GM12878 (cell line): ENCODE measurements around the gene DHPS. TPM values are rescaled to one million over a fixed set of nuclear protein-coding genes. Genes with fewer than 3 reads are reported as not detected.

Experiments used
- ATAC-seq: fragments of 200-7000 bp; cut with Tn5 transposase; 3 replicates; pipeline ENCODE4 v1.9.1; 2020; ENCODE audit warnings: mild to moderate bottlenecking, moderate library complexity
- BruUV-seq: library from RNA; stranded (reverse); fragments of 400-500 nt; replicated peaks from 2 replicates; lab custom pipeline; 2021; lab: Mats Ljungman, UMichigan
- CTCF ChIA-PET: fragments of 300-600 bp; sonication (Branson Sonifier 250); formaldehyde crosslinking; extraction: SDS; loops from one replicate; lab custom pipeline; 2021; ENCODE audit warnings: inconsistent platforms; lab: Yijun Ruan, JAX
- POLR2A ChIA-PET: fragments of 350-600 bp; formaldehyde crosslinking; extraction: SDS; loops from one replicate; lab custom pipeline; 2021; ENCODE audit warnings: inconsistent platforms; lab: Charles Lee
- RAD21 ChIA-PET: fragments of 300-600 bp; sonication (Branson Sonifier 250); formaldehyde crosslinking; loops from one replicate; lab custom pipeline; 2023; ENCODE audit warnings: antibody characterized with exemption; ENCODE audit not compliant: unreplicated experiment; lab: Charles Lee
- SMC1A ChIA-PET: fragments of 300-600 bp; sonication (Branson Sonifier 250); formaldehyde crosslinking; loops from one replicate; lab custom pipeline; 2023; ENCODE audit not compliant: unreplicated experiment, uncharacterized antibody; lab: Charles Lee
- DNase-seq: peaks from one replicate; pipeline ENCODE4 v3.0.0-alpha.2; 2011; ENCODE audit warnings: low read depth, low spot score
- FAIRE-seq: peaks from 3 replicates; lab custom pipeline; 2011; peaks lifted over from hg19 to GRCh38; lab: Jason Lieb, UNC
- H2AFZ ChIP-seq: 2 replicates; pipeline ENCODE4 v1.6.0; 2011; ENCODE audit warnings: low read depth, low read length, control low read depth; ENCODE audit not compliant: control insufficient read depth
- H3K27ac ChIP-seq: 2 replicates; pipeline ENCODE4 v1.5.1; 2011; ENCODE audit warnings: control low read depth; ENCODE audit not compliant: control insufficient read depth, insufficient read depth
- H3K27me3 ChIP-seq, 2 experiments: replicated peaks in 1 of 2; 2 replicates each; pipeline versions ENCODE4 v1.6.0 to v1.6.1; 2011; ENCODE audit warnings: low read length in 1 of 2; ENCODE audit not compliant: control insufficient read depth in 2 of 2, insufficient read depth in 2 of 2
- H3K36me3 ChIP-seq, 2 experiments: 2 replicates each; pipeline ENCODE4 v1.5.1; 2011; ENCODE audit warnings: low read length in 1 of 2; ENCODE audit not compliant: control insufficient read depth in 2 of 2, insufficient read depth in 2 of 2
- H3K4me1 ChIP-seq: 2 replicates; pipeline ENCODE4 v1.6.1; 2011; ENCODE audit warnings: mild to moderate bottlenecking, low read length, moderate library complexity, mixed read lengths; ENCODE audit not compliant: control insufficient read depth, insufficient read depth
- H3K4me2 ChIP-seq: 2 replicates; pipeline ENCODE4 v1.6.0; 2011; ENCODE audit warnings: control low read depth; ENCODE audit not compliant: control insufficient read depth, insufficient read depth
- H3K4me3 ChIP-seq: fragments of 200-600 bp; sonication (generic); 2 replicates; pipeline ENCODE4 v1.5.1; 2016
- H3K79me2 ChIP-seq: 2 replicates; pipeline ENCODE4 v1.6.0; 2011; ENCODE audit warnings: low read length; ENCODE audit not compliant: control insufficient read depth, insufficient read depth
- H3K9ac ChIP-seq: 2 replicates; pipeline ENCODE4 v1.8.0; 2011; ENCODE audit warnings: low read length, control low read depth, mixed read lengths; ENCODE audit not compliant: control insufficient read depth, insufficient read depth
- H3K9me3 ChIP-seq: replicated peaks from 3 replicates; pipeline ENCODE4 v1.5.1; 2011; ENCODE audit warnings: mild to moderate bottlenecking, low read length; ENCODE audit not compliant: control insufficient read depth, insufficient read depth
- H4K20me1 ChIP-seq: 2 replicates; pipeline ENCODE4 v1.6.0; 2011; ENCODE audit not compliant: control insufficient read depth, insufficient read depth
- CHD4 ChIP-seq: fragments of 200-600 bp; sonication (generic); IDR thresholded peaks from 2 replicates; pipeline ENCODE4 v1.6.1; 2016; ENCODE audit warnings: mild to moderate bottlenecking
- FOXK2 ChIP-seq: fragments of 450-650 bp; IDR thresholded peaks from 2 replicates; pipeline ENCODE4 v1.6.1; 2017; ENCODE audit warnings: mild to moderate bottlenecking, moderate library complexity
- FOXM1 ChIP-seq: IDR thresholded peaks from 2 replicates; pipeline ENCODE4 v1.6.1; 2012; ENCODE audit warnings: low read depth, mild to moderate bottlenecking, inconsistent platforms, low read length, moderate library complexity
- GATAD2B ChIP-seq: fragments of 450-650 bp; conservative IDR thresholded peaks from 2 replicates; pipeline ENCODE4 v1.6.1; 2017; ENCODE audit warnings: low read depth, mild to moderate bottlenecking, moderate library complexity
- PAX5 ChIP-seq: IDR thresholded peaks from 2 replicates; pipeline ENCODE4 v1.6.1; 2011; ENCODE audit warnings: low read depth, low read length, borderline replicate concordance
- POLR2A ChIP-seq: IDR thresholded peaks from 2 replicates; pipeline ENCODE4 v1.6.1; 2011; ENCODE audit warnings: low read depth, mild to moderate bottlenecking, low read length
- SPI1 ChIP-seq: IDR thresholded peaks from 2 replicates; pipeline ENCODE4 v1.6.1; 2011; ENCODE audit warnings: low read depth, mild to moderate bottlenecking, low read length, moderate library complexity, borderline replicate concordance; ENCODE audit not compliant: insufficient read depth
- ZNF384 ChIP-seq: IDR thresholded peaks from 2 replicates; pipeline ENCODE4 v1.6.1; 2012; ENCODE audit warnings: low read depth, mild to moderate bottlenecking, low read length, improper control_type of control experiment, borderline replicate concordance
- ZNF687 ChIP-seq: fragments of 450-650 bp; IDR thresholded peaks from 2 replicates; pipeline ENCODE4 v1.6.1; 2017; ENCODE audit warnings: mild to moderate bottlenecking, moderate library complexity
- WGBS: methylation state at CpG from one replicate; pipeline ENCODE4 v1.1.6; 2016; ENCODE audit warnings: low lambda C conversion rate; ENCODE audit not compliant: insufficient replicate concordance, insufficient coverage; ENCODE audit errors: missing lambda C conversion rate; 5-methylcytosine and 5-hydroxymethylcytosine counted together
- in situ Hi-C: fragments of 300-500 bp; cut with MboI; formaldehyde crosslinking; loops from 9 replicates; pipeline ENCODE4 v1.14.3; 2018; ENCODE audit warnings: mixed read lengths
- intact Hi-C: fragments of 100-400 bp; cut with micrococcal nuclease; formaldehyde crosslinking; loops from one replicate; pipeline ENCODE4 v1.14.2; 2022; ENCODE audit not compliant: unreplicated experiment
- polyA plus RNA-seq, 11 experiments: library from polyadenylated mRNA; depleted of rRNA in 4 of 11; unstranded in 6 of 11; stranded (reverse) in 5 of 11; fragments of >200 nt; fragmentation: Nextera tagmentation in 4 of 11; fragmentation: Illumina TruSeq in 1 of 11; extraction: Ambion mirVana in 4 of 11; extraction: Trizol in 1 of 11; gene quantifications; 1 replicate in 1 of 11; 2 replicates in 10 of 11; pipeline versions ENCODE4 v1.2.1 to v1.2.3, GENCODE V29; 2011 to 2016; ENCODE audit warnings: inconsistent platforms in 2 of 11, missing spikeins in 2 of 11, low read depth in 1 of 11
- total RNA-seq, 4 experiments: library from RNA; depleted of rRNA in 3 of 4; stranded (reverse); fragments of >200 nt in 3 of 4; fragmentation: Illumina TruSeq in 1 of 4; extraction: Trizol in 1 of 4; gene quantifications; 2 replicates each; pipeline versions ENCODE4 v1.2.1 to v1.2.3, GENCODE V29; 2013 to 2021

DHPS gene
- total and polyA plus RNA-seq, 10 of the 15 experiments (the other 5 are each of a cell fraction or from before 2014, with no cell fraction given): 36.4 to 104 (median 83.4) TPM

GRCh38 chr19:12731337-12731736, 49.7 kb upstream of the DHPS start:
- FAIRE-seq: no peak
- CTCF ChIA-PET: interaction anchor here (1.3 to 4.0 kb wide), 4 partner anchors 9 to 29 kb away, joined by 3 to 30 read pairs (median 10); partner anchors contain the start of gene TNPO2
- H3K4me2 ChIP-seq: peak overlapping the region; percentile 60
- no peak overlapping the region for H3K4me3 ChIP-seq
- no peak for TF ChIP-seq FOXK2
- no peak for TF ChIP-seq CHD4
- no peak for TF ChIP-seq FOXM1
- no peak for TF ChIP-seq GATAD2B
- TF ChIP-seq, all 136 proteins: peak for 0
- H3K36me3 ChIP-seq: peaks cover 25 to 26% of the 10 kb centered on the region in 2 experiments; a peak in 3 of 4 replicates
- H3K9me3 ChIP-seq: no peaks in the 10 kb centered on the region; the same call in 2 of the 3 replicates
- peaks cover 11% of the 10 kb centered on the region for H4K20me1 ChIP-seq
- no peak overlapping the region for H3K27ac ChIP-seq
- RAD21 ChIA-PET: no interaction called here
- H3K79me2 ChIP-seq: peaks cover 38% of the 10 kb centered on the region
- in situ Hi-C loops (no loop called here), intact Hi-C loops (no loop called here)
- POLR2A ChIA-PET: no interaction called here
- DNase-seq (no peak), ATAC-seq (no peak)
- peaks cover 25% of the 10 kb centered on the region for H3K4me1 ChIP-seq
- BruUV-seq: no TSS peak
- H3K27me3 ChIP-seq: no peaks in the 10 kb centered on the region
- H3K9ac ChIP-seq: no peak overlapping the region
- 92% methylated on average over 24 of the region's 24 CpGs for WGBS
- no peak overlapping the region for H2AFZ ChIP-seq
- SMC1A ChIA-PET: interaction anchor here (0.7 kb wide), 1 partner anchor 52 kb away, joined by 3 read pairs; no protein-coding TSS in a partner anchor

GRCh38 chr19:12730064-12730463, 48.4 kb upstream of the DHPS start:
- CTCF ChIA-PET: no interaction called here

More at GRCh38 chr19:12730064-12730463, 48.4 kb upstream of the DHPS start:
- in situ Hi-C loops: no loop called here
- POLR2A ChIA-PET: interaction anchor here (0.9 kb wide), 1 partner anchor 203 kb away, joined by 3 read pairs; the partner anchor contains the start of gene FARSA
- Histone ChIP-seq H3K9me3 (no peaks in the 10 kb centered on the region), H3K79me2 (peaks cover 38% of the 10 kb centered on the region), H3K27me3 (no peaks in the 10 kb centered on the region), H3K4me1 (peaks cover 21% of the 10 kb centered on the region), H2AFZ (no peak overlapping the region), H3K36me3 (peaks cover 25 to 26% of the 10 kb centered on the region in 2 experiments; a peak in 3 of 4 replicates), H3K9ac (no peak overlapping the region), H3K27ac (no peak overlapping the region), H3K4me3 (no peak overlapping the region), H4K20me1 (peaks cover 11% of the 10 kb centered on the region), H3K4me2 (no peak overlapping the region)
- TF ChIP-seq ZNF384: no peak
- TF ChIP-seq POLR2A: 0 out of 2 replicates have a peak, but pooled peaks have one; percentile 47
- TF ChIP-seq ZNF687: no peak
- 0 out of 2 replicates have a peak, but pooled peaks have one; percentile 53 for TF ChIP-seq PAX5
- peak; percentile 71 for TF ChIP-seq SPI1
- RAD21 ChIA-PET: no interaction called here
- ATAC-seq: no peak
- DNase-seq: no peak
- FAIRE-seq: no peak
- no TSS peak for BruUV-seq
- SMC1A ChIA-PET: no interaction called here
- intact Hi-C loops: no loop called here
- 50% methylated on average over 3 of the region's 3 CpGs for WGBS
